AG04449 (cell line): ENCODE data around the gene SLC44A5.

Experiments
- CTCF ChIA-PET: fragments of 350-600 bp; formaldehyde crosslinking; extraction: SDS; loops from one replicate; lab custom pipeline; 2021; ENCODE audit warnings: antibody characterized with exemption; lab: Yijun Ruan, JAX
- POLR2A ChIA-PET: fragments of 400-600, 350-600 bp; formaldehyde crosslinking; extraction: SDS; loops from one replicate; lab custom pipeline; 2020; ENCODE audit warnings: antibody characterized with exemption, inconsistent platforms; lab: Yijun Ruan, JAX
- DNase-seq: peaks from one replicate; pipeline ENCODE4 v3.0.0-alpha.2; 2010; ENCODE audit warnings: low read depth, low spot score
- H3K4me3 ChIP-seq: 2 replicates; pipeline ENCODE4 v1.5.1; 2011; ENCODE audit warnings: low read depth, mild to moderate bottlenecking, control low read depth, low read length
- TF ChIP-seq, protein P1 (sequence below): IDR thresholded peaks from one replicate; pipeline ENCODE4 v1.5.1; 2011; ENCODE audit warnings: mild to moderate bottlenecking, moderate library complexity, low read length, control low read depth, inconsistent platforms; ENCODE audit not compliant: insufficient read depth; ENCODE audit errors: missing control alignments

The SLC44A5 gene

DNA sequence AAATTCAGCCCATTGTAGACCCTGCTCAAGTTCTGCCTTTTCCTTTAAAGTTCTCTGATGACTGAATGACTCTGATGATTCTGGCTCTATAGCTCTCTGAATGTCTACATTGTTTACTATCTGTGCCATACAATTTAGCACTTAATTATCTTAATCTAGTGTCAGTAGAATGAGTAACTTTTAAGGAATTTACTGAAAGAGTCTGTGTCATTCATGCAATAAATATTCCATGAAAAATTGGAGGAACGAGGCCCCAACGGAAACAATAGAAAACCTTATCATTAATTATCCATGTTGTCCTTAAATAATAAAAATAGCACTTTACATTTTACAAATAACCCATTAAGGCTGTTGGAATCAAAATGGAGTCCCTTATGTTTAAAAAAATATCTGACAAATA is 77.8 kb downstream of the SLC44A5 start:
- POLR2A ChIA-PET = no interaction called here
- no peak overlapping the region for H3K4me3 ChIP-seq
- TF ChIP-seq, protein P1, sequence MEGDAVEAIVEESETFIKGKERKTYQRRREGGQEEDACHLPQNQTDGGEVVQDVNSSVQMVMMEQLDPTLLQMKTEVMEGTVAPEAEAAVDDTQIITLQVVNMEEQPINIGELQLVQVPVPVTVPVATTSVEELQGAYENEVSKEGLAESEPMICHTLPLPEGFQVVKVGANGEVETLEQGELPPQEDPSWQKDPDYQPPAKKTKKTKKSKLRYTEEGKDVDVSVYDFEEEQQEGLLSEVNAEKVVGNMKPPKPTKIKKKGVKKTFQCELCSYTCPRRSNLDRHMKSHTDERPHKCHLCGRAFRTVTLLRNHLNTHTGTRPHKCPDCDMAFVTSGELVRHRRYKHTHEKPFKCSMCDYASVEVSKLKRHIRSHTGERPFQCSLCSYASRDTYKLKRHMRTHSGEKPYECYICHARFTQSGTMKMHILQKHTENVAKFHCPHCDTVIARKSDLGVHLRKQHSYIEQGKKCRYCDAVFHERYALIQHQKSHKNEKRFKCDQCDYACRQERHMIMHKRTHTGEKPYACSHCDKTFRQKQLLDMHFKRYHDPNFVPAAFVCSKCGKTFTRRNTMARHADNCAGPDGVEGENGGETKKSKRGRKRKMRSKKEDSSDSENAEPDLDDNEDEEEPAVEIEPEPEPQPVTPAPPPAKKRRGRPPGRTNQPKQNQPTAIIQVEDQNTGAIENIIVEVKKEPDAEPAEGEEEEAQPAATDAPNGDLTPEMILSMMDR = no peak
- DNase-seq = no peak
- CTCF ChIA-PET = no interaction called here

DNA sequence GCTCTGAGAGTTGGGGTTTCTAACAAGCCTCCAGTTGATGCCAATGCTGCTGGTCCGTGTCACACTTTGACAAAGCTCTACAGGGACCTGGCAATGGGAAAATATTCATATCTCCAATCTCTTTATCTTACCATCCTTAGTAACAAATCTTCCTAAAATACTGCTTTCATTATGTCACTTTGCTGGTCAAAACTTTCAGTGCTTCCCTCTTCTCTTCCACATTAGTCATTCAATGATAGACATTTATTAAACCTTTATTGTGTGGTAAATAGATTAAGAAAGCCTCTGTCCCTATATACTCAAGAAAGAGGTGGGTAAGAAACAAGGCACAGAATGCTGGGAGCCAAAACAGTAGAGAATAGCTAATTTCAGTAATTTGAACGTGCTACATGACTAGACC is 79.3 kb downstream of the SLC44A5 start:
- CTCF ChIA-PET = no interaction called here
- DNase-seq = no peak
- no peak overlapping the region for H3K4me3 ChIP-seq
- POLR2A ChIA-PET = no interaction called here
- TF ChIP-seq, protein P1 = no peak

DNA sequence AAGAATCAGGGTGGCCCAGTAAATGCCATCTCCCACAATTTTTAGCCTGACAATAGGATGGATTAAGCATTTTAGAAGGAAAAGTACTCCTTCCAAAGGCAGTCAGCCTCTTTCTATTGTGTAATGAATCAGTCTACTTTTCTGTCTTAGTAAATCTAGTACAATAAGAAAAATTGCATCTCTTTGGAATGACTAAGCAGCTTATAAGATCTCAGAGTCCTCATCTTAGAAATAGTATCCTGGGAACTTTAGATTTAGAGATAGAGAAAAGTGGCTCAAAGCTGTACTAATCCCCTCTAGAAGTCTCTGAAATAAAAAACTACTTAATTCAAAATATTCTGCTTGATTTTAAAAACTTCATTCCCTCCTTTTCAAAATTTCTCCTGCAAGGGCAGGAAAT is 81.4 kb downstream of the SLC44A5 start:
- H3K4me3 ChIP-seq = no peak overlapping the region
- ChIA-PET CTCF (no interaction called here), POLR2A (no interaction called here)
- no peak for DNase-seq
- TF ChIP-seq, protein P1 = no peak

DNA sequence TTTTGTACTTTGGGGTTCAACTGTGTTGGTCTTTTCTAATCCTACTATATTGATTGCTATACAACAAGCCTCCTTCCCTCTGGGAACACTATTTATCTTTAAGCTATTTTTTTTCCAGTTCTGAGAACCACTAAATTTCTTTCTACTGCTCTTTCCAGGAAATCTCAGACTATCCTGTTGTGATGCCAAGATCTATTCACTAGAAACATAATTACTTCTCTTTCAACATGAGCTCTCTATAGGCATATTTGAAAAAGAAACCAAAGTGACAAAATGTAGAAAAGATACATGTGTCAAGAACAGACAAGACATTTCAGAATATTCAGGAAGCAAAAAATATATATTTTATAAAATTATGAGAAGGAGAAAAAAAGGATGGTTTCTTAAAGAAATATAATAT is 82.9 kb downstream of the SLC44A5 start:
- DNase-seq = no peak
- ChIA-PET POLR2A (no interaction called here), CTCF (no interaction called here)
- no peak overlapping the region for H3K4me3 ChIP-seq
- TF ChIP-seq, protein P1 = no peak

DNA sequence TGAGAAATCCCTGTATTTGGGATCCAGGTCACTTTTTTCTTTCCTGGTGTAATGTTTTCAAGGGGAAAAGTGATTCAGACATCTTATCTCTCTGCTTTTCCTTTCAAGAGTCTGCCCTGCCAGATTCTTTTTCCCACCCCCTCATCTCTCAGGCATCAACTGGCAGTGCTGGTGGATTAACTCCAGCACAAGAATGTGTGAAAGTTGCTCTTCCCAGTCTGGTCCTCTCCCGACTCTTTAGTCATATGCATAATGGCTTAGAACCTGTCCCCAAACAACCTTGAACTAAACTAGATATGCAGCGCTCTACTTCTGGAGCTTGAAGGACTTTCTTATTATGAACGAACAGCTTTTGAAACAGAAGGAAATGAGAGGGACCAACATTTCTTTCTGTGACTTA is 88.5 kb downstream of the SLC44A5 start:
- ChIA-PET POLR2A (no interaction called here), CTCF (no interaction called here)
- TF ChIP-seq, protein P1 = no peak

DNA sequence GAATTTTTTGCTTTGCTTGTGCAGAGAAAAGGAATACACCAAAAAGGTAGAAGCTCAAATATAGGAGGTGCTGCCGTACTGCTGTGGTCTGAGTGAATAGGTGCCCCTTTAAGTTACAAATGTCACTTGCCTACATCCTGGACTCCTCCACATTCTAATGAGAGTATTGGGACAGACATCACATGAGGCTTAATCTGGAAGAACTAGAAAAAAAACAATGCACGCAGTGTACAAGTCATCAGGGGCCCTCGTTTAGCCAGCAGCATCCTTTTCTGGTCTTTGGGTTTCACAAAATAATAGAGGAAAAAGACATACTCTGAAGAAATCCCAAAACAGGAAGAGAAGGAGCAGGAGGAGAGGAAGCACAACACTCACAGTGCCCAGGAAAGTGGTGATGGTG is 89.3 kb downstream of the SLC44A5 start:
- CTCF ChIA-PET = no interaction called here
- POLR2A ChIA-PET = no interaction called here
- TF ChIP-seq, protein P1 = no peak
- no peak for DNase-seq
- H3K4me3 ChIP-seq = no peak overlapping the region

More for the DNA sequence above, 88.5 kb downstream of the SLC44A5 start:
- H3K4me3 ChIP-seq = no peak overlapping the region
- DNase-seq = no peak
